A549 (cell line): ENCODE results near the gene CAPN14.

Source experiments
- CTCF ChIP-seq: fragments of >200 bp; sonication (Bioruptor Twin); formaldehyde crosslinking; IDR thresholded peaks from 3 replicates; pipeline ENCODE4 v1.5.1; 2016
- EP300 ChIP-seq, 2 experiments: fragments of >200 bp; sonication (Bioruptor Twin); formaldehyde crosslinking; IDR thresholded peaks; 2 replicates in 1 of 2; 3 replicates in 1 of 2; pipeline ENCODE4 v1.6.1; 2016 to 2017
- RNF2 ChIP-seq: fragments of 200-600 bp; sonication (generic); IDR thresholded peaks from 2 replicates; pipeline ENCODE4 v1.6.1; 2016; ENCODE audit warnings: low read depth, mild to moderate bottlenecking, antibody characterized with exemption, moderate library complexity, borderline replicate concordance

- TF ChIP-seq EP300 (IDR thresholded peaks at IDR 0.05), result no peak
- no peak for TF ChIP-seq RNF2
- no peak for TF ChIP-seq CTCF
Observed at GRCh38 chr2:31254237-31255203, 37.2 kb upstream of the CAPN14 start.
